Thyroid gland (tissue), 4 donors: ENCODE results near the gene DUSP10.

Experiments
- CTCF ChIP-seq, 6 experiments: fragments of 200-600 bp in 3 of 6; fragments of 450-650 bp in 3 of 6; sonication (generic) in 3 of 6; IDR thresholded peaks; one replicate each; pipeline ENCODE4 v1.5.1; 2016 to 2019; ENCODE audit warnings: antibody characterized with exemption in 6 of 6, mild to moderate bottlenecking in 2 of 6, inconsistent platforms in 1 of 6, moderate library complexity in 1 of 6
- POLR2A ChIP-seq, 2 donors: fragments of 450-650 bp; IDR thresholded peaks; one replicate each; pipeline ENCODE4 v1.6.1; 2017; ENCODE audit warnings: antibody characterized with exemption in 2 of 2, mild to moderate bottlenecking in 2 of 2, moderate library complexity in 1 of 2

GRCh38 chr1:221720545-221720944, 21.3 kb downstream of the DUSP10 start:
- TF ChIP-seq CTCF (IDR thresholded peaks at IDR 0.05) (no peak), POLR2A (IDR thresholded peaks at IDR 0.05) (no peak)
